GM10266 (cell line): ENCODE results near the gene ANO7.

Experiments
- DNase-seq: peaks from one replicate; pipeline ENCODE4 v3.0.0; 2012; ENCODE audit errors: extremely low spot score
- CTCF ChIP-seq: IDR thresholded peaks from 2 replicates; pipeline ENCODE4 v1.5.1; 2012; ENCODE audit warnings: mild to moderate bottlenecking, low read depth; ENCODE audit not compliant: control insufficient read depth, insufficient read depth; ENCODE audit errors: missing control alignments

ANO7 gene

GRCh38 chr2:241157841-241158545 is 30.5 kb upstream of the ANO7 start:
- TF ChIP-seq CTCF: no peak

GRCh38 chr2:241158546-241158900 is 30.0 kb upstream of the ANO7 start:
- no peak for TF ChIP-seq CTCF

More at GRCh38 chr2:241157841-241158545, 30.5 kb upstream of the ANO7 start:
- no peak for DNase-seq

GRCh38 chr2:241159116-241159515 is 29.4 kb upstream of the ANO7 start:
- TF ChIP-seq CTCF: no peak
- no peak for DNase-seq

More at GRCh38 chr2:241158546-241158900, 30.0 kb upstream of the ANO7 start:
- DNase-seq: no peak

GRCh38 chr2:241160318-241160717 is 28.2 kb upstream of the ANO7 start:
- DNase-seq: no peak
- no peak for TF ChIP-seq CTCF

GRCh38 chr2:241161646-241162281 is 26.7 kb upstream of the ANO7 start:
- DNase-seq: no peak
- TF ChIP-seq CTCF: no peak

DNA sequence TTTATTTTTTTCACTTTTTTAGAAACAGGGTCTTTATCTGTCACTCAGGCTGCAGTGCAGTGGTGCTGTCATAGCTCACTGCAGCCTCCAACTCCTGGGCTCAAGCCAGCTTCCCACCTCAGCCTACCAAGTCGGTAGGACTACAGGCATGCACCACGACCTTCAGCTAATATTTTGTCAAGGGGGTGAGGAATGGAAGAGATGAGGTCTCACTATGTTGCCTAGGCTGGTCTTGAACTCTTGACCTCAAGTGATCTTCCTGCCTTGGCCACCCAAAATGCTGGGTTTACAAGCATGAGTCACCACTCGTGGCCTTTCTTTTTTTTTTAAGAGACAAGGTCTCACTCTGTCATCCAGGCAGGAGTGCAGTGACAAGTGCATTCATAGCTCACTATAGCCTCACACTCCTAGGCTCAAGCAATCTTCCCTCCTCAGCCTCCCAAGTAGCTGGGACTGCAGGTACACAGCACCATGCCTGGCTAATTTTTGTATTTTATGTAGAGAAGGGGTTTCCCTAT is 24.8 kb upstream of the ANO7 start:
- no peak for TF ChIP-seq CTCF
- no peak for DNase-seq

GRCh38 chr2:241168366-241168765 is 20.1 kb upstream of the ANO7 start:
- DNase-seq: no peak
- TF ChIP-seq CTCF: no peak
